GM18868 (cell line): Measurements from ENCODE around the gene KRTAP22-1.

ENCODE experiments used
- ATAC-seq: cut with Tn5 transposase; IDR thresholded peaks from one replicate; pipeline ENCODE4 v1.9.1; 2021; ENCODE audit warnings: mild to moderate bottlenecking, moderate library complexity; ENCODE audit not compliant: unreplicated experiment

KRTAP22-1 gene

DNA sequence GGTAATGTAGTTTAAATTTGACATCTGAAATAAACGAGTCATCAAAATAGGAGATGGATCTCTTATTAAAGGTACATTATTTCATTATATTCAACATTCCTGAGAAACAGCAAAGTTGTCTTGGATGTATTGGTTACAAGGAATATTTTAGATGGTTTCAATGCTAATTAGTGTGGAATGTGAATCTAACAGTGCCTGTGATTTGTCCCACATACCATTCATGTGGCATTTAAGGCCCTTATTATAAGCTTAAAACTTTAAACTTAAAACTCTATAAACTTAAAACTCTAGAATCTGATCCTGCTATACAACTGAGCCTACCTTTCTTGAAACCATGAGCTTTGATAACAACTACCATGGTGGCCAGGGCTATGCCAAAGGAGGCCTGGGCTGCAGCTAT lies at the start of gene KRTAP22-1:
Gene KRTAP22-1 (plus strand): TSS at position 301 of the 400 bp plus-strand sequence.
- ATAC-seq: no peak

DNA sequence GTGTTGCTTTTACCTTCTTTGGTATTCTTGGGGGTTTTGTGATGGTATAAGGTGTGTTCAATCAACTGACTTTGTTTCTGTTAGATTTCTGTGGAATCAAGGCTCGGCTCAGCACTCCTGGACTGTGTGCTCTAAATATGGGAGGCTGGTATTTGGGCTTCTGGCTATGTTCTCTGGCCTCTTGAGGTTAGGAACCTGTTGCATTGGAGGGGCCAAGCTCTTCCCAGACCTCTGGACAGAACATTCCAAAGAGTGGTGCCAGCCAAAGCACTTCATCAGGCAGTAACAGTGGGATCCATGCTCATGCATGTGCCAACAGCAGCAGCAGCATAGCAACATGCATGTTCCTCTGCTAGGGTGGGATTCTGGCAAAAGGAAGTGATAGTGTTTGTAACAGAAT lies 48.1 kb upstream of the KRTAP22-1 start:
- ATAC-seq: no peak

DNA sequence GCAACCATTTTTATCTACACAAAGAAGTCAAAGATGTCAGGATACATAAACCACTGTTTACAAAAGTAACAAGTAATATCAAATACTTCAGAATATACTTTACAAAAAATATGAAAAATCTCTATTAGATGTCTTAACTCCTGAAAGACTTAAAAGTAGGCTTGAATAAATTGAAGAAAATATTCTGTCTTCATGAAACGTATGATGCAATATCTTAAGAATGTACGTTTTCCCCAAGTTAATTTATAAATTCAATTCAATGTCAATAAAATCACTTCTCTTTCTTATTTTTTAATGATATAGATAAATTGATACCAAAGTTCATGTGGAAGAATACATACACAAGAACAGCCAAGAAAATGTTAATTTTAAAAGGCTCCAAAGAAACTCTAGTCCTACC lies 45.8 kb upstream of the KRTAP22-1 start:
- ATAC-seq: no peak

DNA sequence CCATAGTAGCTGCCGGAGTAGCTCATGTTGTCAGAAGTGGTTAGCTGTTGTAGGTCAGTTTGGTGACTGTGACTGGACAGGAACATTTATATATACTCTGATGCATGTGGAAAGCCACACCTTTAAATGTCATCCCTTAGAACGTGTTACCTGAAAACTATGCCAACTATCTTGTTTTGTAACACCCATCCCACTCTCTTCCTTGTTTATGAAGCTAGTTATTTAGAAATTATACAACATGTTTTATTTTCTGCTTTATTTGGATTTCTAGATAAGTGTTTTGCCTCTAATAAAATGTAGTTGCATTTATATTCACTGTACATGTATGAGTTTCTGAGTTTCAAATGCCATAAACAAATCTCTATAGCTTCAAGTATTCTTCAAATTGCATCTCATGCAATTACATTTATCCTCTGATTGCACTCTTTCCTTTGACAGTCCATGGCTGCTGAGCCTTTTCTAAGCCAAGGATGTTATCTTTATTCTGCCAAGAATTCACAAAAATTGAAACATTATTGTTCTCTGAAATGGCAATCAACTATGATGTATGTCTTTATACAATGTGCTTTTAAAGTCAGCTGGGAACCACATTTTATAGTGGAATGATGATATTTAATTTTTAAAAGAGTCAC lies 39.5 kb upstream of the KRTAP22-1 start, which contains the start of gene KRTAP19-7:
Gene KRTAP19-7 (minus strand): TSS at position 51 of the 632 bp plus-strand sequence. CDS start 25 bp downstream, at position 26.
- no peak for ATAC-seq

DNA sequence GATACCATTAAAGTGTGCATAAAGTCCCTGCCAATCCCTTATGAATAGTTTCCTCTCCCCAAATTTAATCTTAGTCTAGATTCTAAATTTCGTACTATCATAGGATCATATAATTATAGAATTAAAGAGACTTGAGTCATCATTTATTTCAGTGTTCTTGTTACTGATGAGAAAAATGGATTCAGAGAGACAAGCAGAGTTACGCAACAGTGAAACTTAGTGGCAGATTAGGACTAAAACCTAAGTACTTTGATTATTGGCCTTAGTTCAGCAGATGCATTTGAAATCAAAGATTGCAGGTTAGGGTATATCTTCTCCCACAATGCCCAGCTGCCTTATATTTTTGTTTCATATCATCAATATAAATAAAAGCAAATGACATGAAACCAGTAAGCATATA lies 38.9 kb upstream of the KRTAP22-1 start:
- no peak for ATAC-seq

DNA sequence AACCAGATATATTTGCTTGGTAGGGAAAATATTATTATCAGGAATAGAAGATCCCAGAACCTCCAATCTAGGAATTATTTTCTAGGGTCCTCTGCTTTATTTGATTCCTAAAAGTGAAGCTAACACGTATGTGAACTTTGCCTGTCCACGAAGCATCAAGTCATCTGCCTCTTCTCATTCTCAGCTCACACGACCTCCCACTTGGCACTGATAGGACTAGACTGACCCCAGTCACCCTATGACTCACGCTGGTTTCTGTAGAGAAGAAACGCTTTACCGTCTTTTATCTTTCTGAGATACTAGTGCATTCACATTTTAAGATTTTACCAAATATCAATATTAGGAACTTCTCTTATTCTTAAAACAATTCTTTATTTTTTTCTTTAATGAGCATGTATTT lies 37.8 kb upstream of the KRTAP22-1 start:
- ATAC-seq: no peak

DNA sequence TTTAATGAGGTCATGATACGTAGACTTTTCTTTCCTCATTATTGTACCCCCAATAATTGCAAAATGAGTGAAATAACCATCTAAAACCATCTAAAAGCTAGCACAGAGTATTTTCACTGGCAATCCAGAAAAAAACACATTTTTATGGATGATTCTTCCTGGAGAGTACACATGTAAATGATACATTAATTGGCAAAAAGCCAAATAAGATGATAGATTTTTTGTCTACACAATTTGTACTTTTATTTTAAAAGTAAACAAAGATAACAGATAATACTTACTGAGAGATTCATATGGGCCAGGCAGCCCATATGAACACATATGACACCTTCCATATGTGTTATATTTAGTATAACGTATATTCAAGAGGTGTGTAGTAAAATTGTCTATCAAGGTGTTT lies 37.3 kb upstream of the KRTAP22-1 start:
- no peak for ATAC-seq

DNA sequence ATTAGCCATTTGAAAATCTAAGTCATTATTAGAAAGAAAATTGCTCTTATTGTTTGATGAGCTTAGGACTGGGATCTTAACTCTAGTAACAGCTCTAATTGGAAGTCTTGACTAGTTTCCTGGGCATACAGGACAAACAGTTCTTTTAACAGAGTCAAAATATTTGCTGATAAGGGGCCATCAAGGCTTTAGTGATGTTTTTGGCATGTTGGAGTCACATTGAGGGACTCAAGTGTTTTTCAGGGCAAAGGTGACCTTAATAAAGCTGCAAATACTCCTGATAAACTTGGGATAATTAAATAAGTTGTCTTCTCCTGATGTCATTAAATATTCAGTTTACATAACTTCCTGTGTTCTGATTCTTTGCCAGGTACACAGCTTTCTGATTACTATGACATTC lies 33.3 kb upstream of the KRTAP22-1 start:
- ATAC-seq: no peak

DNA sequence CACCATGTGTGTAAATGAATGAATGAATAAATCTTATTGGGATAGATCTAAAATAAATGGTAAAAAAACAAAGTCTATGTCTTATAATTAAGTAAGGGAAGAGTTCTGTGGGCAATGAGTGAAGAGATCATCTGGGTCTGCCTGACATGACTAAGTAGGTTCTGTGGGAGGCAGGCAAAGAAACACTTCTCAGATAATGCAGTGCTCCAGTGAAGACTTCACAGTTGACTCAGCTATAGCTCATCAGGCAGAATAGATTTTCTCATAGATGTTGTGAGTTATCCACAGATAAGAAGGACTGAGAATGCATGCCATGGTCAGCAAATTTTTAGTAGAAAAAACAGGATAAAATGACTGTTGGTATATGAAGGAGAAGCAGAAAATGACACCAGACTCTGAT lies 23.1 kb upstream of the KRTAP22-1 start:
- no peak for ATAC-seq

DNA sequence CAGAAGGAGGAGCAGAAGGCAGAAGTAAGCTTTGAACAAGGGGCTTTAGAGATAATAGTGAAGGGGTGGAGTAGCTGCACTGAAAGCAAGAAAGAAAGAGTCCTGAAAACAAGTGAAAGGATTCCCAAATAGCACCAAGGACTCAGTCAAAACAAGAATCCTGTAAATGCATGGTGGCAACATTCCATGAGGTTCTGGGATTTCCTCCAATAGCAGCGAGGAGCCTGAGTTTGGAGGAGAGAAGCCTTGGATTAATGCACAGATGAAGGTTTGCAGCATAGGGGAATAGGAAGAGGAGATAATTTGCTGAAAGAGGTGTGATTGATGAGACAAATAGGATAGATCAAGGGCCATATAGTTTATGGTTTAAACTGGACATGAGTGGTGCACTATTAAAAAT lies 21.5 kb upstream of the KRTAP22-1 start:
- no peak for ATAC-seq

DNA sequence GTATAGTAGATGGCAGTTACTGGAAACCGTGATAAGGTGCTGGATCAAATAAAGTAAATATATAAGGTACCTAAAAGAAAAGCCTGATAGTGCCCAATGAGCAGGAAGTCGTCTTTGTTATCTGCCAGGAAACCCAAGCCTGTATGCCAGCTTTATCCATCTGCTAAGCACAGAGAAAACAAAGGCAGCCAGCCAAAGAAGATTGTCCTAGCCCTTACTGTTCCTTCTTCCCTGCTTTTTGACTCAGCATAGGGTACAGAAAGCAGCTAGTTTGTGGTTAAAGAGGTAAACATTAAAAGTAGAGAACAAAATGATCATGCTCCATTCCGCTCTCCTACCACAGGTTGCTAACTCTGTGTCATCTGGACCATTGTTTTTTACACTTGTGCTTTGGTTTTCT lies 20.8 kb upstream of the KRTAP22-1 start:
- ATAC-seq: no peak

DNA sequence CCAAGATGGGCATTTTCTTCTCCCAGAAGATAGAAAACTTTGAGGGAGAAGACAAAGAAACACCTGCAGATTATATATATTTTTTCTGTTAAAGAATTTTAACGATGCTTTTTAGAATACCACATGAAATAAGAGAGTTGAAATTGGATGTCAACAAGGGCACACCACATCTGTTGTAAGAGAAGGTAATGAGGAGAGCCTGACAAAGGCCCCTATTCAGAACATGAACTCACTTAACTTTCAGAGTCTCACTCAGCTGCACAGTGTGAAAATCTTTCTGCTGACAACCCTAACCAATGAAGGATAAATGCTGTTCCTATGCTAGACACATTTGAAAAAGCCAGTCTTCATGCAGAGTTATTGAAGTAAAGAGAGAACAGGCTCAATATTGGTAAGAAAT lies 18.0 kb upstream of the KRTAP22-1 start:
- ATAC-seq: no peak

DNA sequence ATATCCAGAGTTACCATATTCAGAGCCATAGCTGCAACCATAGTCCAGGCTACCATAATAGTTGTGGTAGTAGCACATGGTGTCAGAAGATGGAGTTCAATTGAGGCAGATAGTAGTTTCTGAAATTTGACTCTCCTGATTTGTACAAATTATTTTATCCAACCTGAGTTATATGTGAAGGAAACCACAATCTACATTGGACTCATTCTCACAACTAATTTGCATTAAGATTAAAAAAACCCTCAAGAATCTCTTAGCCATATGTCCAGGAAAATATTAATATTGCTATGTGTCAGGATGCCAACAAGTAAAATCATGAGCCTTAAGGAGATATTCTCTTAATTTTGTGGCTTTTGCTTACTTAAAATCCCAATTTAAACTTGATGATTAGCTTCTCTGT lies 10.6 kb upstream of the KRTAP22-1 start, which contains the start of gene KRTAP22-2:
Gene KRTAP22-2 (minus strand): TSS at position 101 of the 400 bp plus-strand sequence.
- no peak for ATAC-seq

DNA sequence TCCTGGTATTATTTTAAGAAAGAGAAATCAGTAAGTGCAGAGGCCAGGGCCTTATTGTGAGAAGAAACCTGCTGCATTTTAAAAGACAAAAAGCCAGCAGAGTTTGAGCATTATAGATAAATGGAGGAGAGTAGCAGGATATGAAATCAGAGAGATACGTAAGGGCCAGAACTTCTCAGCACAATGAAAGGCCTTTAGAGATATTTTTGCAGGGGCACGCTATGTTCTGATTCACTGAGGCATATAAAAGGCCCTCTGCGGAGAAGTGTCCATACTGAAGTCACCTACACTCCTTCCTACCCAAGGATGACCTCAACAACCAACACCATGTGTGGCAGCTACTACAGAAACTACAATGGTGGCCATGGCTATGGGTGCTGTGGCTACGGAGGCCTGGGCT lies 8.7 kb upstream of the KRTAP22-1 start, which contains the start of gene KRTAP6-3:
Gene KRTAP6-3 (plus strand): TSS at position 301 of the 400 bp plus-strand sequence. CDS start 6 bp downstream, at position 307.
- ATAC-seq: no peak

DNA sequence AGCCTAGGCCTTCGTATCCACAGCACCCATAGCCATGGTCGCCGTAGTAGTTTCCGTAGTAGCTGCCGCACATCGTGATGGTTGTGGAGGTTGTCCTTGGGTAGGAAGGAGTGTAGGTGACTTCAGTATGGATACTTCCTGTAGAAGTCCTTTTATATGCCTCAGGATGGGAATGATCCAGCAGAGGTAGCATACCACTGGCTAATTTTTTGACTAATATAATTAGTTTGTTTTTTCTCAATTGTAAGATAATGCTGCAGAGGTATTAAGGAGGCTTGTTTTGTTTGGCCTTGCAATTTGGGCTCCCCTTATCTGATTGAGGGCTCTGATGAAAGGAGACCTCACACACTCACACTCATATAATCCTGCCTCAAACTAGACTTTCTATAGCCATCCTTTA lies 2.1 kb upstream of the KRTAP22-1 start, which contains the start of gene KRTAP6-2:
Gene KRTAP6-2 (minus strand): TSS at position 101 of the 400 bp plus-strand sequence. CDS start 28 bp downstream, at position 73.
- ATAC-seq: no peak

DNA sequence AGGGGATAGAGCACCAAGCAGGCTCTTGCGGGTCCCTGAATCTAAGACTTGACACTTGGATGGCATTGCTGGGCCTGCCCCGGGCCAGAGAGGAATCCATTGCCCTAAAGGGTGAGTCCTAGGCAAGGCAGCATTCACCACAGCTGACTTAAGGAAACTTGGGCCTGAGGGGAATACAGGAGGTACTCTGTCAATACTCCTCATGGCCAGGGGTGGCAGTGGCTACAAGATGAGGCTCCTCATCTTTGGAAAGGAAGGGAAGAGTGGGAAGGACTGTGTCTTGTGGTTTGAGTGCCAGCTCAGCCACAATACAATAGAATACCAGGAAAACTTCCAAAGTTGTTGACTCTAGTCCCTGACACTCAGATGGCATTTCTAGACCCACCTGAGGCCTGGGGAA lies 5.1 kb downstream of the KRTAP22-1 start:
- ATAC-seq: no peak

DNA sequence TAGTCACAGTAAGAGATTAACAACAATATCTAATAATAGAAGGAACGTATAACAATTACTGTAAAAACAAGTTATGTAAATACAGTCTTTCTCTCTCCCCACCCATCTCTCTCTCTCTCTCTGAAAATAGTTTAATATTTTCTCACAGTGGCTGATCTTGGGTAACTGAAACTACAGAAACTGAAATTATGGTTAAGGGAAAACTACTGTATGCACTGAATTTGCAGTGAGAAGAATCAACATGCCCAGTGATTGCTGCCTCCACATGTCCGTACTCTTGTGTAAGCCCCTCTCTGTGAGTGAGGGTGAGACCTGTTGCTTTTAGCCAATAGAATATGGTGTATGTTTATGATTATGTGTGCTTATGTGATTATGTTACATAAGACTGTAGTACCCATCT lies 11.2 kb downstream of the KRTAP22-1 start:
- ATAC-seq: no peak

DNA sequence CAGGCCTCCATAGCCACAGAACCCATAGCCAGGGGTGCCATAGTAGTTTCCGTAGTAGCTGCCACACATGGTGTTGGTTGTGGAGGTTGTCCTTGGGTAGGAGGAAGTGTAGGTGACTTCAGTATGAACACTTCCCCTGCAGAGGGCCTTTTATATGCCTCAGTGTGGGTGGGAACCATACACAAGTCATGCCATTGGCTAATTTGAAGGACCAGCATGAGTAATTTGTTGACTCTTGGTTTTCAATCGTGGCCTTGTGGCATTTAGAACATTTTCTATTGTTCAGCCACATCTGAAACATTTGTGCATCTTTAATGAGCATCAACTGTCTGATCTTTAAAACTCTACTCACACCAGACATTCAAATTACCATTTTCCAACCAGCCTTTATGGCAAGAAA lies 12.9 kb downstream of the KRTAP22-1 start, which contains the start of gene KRTAP6-1:
Gene KRTAP6-1 (minus strand): TSS at position 95 of the 400 bp plus-strand sequence. CDS start 26 bp downstream, at position 69.
- ATAC-seq: no peak

DNA sequence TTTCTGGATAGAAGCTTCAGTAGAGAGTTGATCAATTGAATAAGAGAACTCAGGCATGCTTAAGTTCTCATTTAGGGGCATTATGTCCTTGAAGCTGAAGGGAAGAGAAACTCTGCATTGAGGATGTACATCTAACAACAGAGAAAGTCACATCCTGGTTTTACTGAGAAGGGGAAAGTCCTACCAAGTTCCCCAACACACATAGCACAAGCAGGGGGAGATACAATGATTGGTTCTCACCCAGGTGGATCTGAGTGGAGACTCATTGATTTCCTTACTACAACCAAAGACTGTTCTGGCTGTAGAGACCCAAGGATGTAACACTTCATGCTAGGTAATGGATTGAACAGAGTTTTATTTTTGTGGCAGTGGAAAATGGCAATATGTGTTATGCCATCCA lies 14.3 kb downstream of the KRTAP22-1 start:
- peak; percentile 49 for ATAC-seq

DNA sequence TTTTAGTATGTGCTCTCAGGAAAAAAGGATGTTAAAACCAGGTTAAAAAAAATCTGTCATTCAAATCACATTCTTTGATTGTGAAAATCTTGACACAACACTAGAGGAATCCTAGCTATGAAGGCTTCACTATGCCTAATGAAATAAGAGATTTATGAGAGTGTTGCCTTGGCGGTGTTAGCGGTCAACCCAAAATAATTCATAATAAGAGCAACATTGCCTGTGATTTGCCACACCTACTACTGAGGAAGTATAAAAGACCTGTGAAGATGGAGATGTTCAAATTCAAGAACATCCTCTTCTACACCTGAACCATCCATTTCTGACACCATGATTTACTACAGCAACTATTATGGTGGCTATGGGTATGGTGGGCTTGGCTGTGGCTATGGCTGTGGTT lies 15.2 kb downstream of the KRTAP22-1 start, which contains the start of gene KRTAP20-1:
Gene KRTAP20-1 (plus strand): TSS at position 301 of the 400 bp plus-strand sequence. CDS start 30 bp downstream, at position 331.
- ATAC-seq: no peak

DNA sequence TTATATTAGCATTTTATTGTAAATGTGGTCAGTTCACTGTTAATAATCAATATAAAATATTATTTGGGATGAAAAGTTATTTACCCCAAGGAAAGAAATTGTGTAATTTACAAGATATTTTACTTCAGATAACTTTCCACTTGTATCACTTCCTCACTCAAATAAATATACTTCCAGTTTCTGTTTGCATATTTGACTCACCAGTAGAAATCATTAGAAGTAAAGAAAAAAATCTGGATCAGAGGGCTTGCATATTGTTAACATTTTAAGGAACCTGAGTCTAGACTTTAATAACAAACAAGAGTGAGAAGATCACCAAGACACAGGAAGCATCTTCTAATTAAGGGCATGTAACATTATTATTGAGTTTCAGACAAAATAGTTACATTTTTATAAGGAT lies 19.2 kb downstream of the KRTAP22-1 start:
- ATAC-seq: no peak

DNA sequence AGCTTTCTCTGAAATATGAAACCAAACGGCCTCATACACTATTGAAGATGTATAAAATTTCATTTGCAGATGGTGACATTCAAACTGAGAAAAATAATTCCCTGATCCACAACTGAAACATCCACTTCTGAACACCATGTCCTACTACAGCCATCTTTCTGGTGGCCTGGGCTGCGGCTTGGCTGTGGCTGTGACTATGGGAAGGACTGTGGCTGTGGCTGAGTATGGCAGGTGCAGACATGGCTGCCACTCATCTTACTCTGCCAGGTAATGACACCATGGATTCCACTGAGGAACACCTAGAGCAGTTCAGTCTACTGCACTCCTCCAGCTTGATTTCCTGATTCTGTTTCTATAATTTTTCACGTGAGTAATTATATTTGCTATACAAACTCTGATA lies 19.6 kb downstream of the KRTAP22-1 start, which contains the start of gene KRTAP20-4:
Gene KRTAP20-4 (plus strand): TSS at position 106 of the 400 bp plus-strand sequence.
- no peak for ATAC-seq
